GM12891 (cell line): ENCODE data around the gene MRPL21.

Experiments
- PAX5 ChIP-seq: IDR thresholded peaks from 2 replicates; pipeline ENCODE4 v1.6.1; 2011; ENCODE audit warnings: low read length, moderate library complexity, mild to moderate bottlenecking; ENCODE audit not compliant: insufficient read depth, severe bottlenecking
- POLR2A ChIP-seq: IDR thresholded peaks from 2 replicates; pipeline ENCODE4 v1.6.1; 2011; ENCODE audit warnings: low read depth, low read length, control low read depth
- POLR2AphosphoS5 ChIP-seq: IDR thresholded peaks from 2 replicates; pipeline ENCODE4 v1.6.1; 2011; ENCODE audit warnings: low read depth, low read length, control low read depth
- POU2F2 ChIP-seq: IDR thresholded peaks from 2 replicates; pipeline ENCODE4 v1.6.1; 2011; ENCODE audit warnings: low read depth, mild to moderate bottlenecking, control low read depth, low read length, moderate library complexity
- SPI1 ChIP-seq: IDR thresholded peaks from 2 replicates; pipeline ENCODE4 v1.6.1; 2011; ENCODE audit warnings: low read depth, low read length, control low read depth
- TAF1 ChIP-seq: IDR thresholded peaks from 2 replicates; pipeline ENCODE4 v1.6.1; 2011; ENCODE audit warnings: low read depth, low read length, control low read depth

DNA sequence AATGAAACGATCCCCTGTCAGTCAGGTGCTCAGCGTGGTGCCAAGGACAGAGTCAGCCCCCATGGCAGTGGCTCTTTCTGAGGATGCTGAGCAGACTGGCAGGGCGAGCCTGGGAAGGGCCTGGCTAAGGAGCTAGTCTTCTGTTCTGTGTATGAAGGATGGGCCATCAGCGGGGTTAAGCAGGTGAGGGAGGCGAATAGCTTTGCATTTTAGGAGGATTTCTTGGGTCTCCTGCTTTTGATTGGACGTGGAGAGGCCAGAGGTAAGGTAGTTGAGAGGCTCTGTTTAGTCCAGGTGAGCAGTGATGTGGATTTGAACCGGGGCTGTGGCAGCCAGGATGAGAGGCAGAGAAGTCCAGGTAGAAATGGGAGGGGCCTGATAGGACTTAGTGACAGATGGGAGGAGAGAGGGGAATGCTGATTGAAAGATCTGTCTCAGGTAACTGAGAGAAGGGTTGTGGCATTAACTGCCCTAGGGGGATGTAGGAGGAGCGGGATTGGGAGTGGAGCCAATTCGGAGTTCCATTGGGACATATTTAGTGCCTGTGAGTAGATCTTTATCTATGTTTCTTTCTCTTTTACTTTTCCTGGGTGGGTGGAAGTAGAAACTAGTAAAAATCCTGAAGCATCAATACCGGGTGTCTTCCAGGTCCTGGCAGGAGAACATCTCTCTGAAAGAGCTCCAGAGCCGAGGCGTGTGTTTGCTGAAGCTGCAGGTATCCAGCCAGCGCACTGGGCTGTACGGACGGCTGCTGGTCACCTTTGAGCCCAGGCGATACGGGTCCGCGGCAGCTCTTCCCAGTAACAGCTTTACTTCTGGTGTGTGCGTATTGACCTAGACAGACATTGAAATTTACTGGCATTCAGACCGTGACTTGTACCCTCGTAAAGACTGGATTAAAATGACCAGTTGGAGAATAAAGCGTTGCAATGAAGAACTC, 2.1 kb upstream of the MRPL21 start:
- TF ChIP-seq POLR2A (no peak), POLR2AphosphoS5 (no peak), TAF1 (no peak), SPI1 (no peak), PAX5 (no peak), POU2F2 (no peak)
